HG03196 (cell line): ENCODE measurements around the gene UBAC2.
A peak's percentile ranks its signal among the peaks of the same experiment; 100 is the strongest.
"Not testable (repeated sequence)": the region's sequence is repeated elsewhere in the genome, so short reads cannot be mapped to it uniquely, and the experiment has no call there.

Experiments used
- ATAC-seq: cut with Tn5 transposase; IDR thresholded peaks from one replicate; pipeline ENCODE4 v1.9.1; 2021; ENCODE audit not compliant: unreplicated experiment

Gene UBAC2

GRCh38 chr13:99408703-99409000 is 208.0 kb downstream of the UBAC2 start:
- ATAC-seq, result no peak

GRCh38 chr13:99409461-99410083 is 208.9 kb downstream of the UBAC2 start:
- ATAC-seq, result not testable (repeated sequence)

- ATAC-seq, result not testable (repeated sequence)
Measured at GRCh38 chr13:99410646-99411475, 210.2 kb downstream of the UBAC2 start.

- ATAC-seq, result no peak
Measured at GRCh38 chr13:99412856-99413255, 212.2 kb downstream of the UBAC2 start.

- ATAC-seq, result no peak
Measured at GRCh38 chr13:99414048-99414995, 213.7 kb downstream of the UBAC2 start.

GRCh38 chr13:99415014-99415650 is 214.5 kb downstream of the UBAC2 start:
- ATAC-seq, result no peak

GRCh38 chr13:99415851-99416331 is 215.2 kb downstream of the UBAC2 start:
- no peak for ATAC-seq

GRCh38 chr13:99416411-99417121 is 215.9 kb downstream of the UBAC2 start:
- ATAC-seq, result no peak

- no peak for ATAC-seq
Measured at GRCh38 chr13:99417201-99418102, 216.8 kb downstream of the UBAC2 start.

- ATAC-seq, result no peak
Measured at GRCh38 chr13:99418103-99418842, 217.6 kb downstream of the UBAC2 start.

- ATAC-seq, result no peak
Measured at GRCh38 chr13:99418843-99419140, 218.1 kb downstream of the UBAC2 start.

- ATAC-seq, result no peak
Measured at GRCh38 chr13:99419591-99420243, 219.1 kb downstream of the UBAC2 start.

GRCh38 chr13:99421271-99421670 is 220.6 kb downstream of the UBAC2 start:
- ATAC-seq, result no peak

GRCh38 chr13:99421758-99422585 is 221.3 kb downstream of the UBAC2 start:
- ATAC-seq, result no peak

- ATAC-seq, result no peak
Measured at GRCh38 chr13:99422586-99423220, 222.0 kb downstream of the UBAC2 start.

- peak; percentile 70 for ATAC-seq
Measured at GRCh38 chr13:99425485-99426341, 225.1 kb downstream of the UBAC2 start.
